Left lobe of liver (tissue), 2 donors: ENCODE results near the gene IRF2. TPM values are rescaled to one million over a fixed set of nuclear protein-coding genes. Genes with fewer than 3 reads are reported as not detected.
"Not testable (repeated sequence)": the region's sequence is repeated elsewhere in the genome, so short reads cannot be mapped to it uniquely, and the experiment has no call there.

Experiments
- ATAC-seq: fragments of 200-7000 bp; cut with Tn5 transposase; one replicate; pipeline ENCODE4 v1.9.1; 2020; ENCODE audit warnings: mild to moderate bottlenecking, moderate library complexity
- DNase-seq: peaks from one replicate; pipeline ENCODE4 v3.0.0-alpha.2; 2020; ENCODE audit warnings: low spot score
- total RNA-seq: library from RNA; stranded (reverse); gene quantifications from one replicate; pipeline ENCODE4 v1.2.1, GENCODE V29; 2021
- donor health status: DM: no; HTN: no; CAD: no; lungs with moderate emphysema.
- donor health status: DM: no; HTN: yes; CAD: no.

Gene IRF2
- total RNA-seq, 1 donor from 2014 or later = 30.5 TPM

DNA sequence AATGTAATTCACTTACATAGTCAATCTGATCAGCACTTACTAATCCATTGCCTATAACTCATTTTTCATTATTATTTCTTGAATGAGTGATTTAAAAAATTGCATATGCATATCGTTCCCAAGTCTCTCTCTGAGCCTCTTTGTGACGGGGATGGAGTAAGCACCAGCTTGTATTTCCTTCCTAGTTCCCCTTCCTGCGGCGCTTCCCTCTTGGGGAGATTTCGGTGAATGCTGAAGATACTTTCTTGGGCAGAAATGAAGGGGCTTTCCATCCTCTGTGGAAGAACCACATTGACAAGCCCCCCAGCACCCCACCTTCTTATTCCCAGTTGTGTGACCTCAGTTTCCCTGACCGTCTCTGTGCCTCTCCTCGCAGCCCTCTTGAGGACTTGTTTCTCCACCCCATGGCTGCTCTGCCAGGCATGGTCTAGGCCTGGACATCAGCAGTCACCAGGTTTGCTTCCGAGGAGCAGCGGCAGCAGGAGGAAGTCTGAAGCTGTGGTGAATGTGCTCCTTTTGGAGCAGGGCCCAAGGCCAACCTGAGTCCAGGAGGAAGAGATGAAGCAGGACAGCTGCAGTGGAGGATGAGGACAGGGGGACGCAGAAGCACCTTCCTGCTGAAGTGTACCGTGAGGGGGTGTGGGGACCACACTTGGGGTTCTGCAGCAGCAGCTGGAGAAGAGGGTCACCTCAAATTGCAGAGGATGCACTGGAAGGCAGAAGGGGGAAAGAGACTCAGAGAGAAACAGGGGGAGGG, 124.9 kb downstream of the IRF2 start:
- ATAC-seq = no peak
- no peak for DNase-seq

DNA sequence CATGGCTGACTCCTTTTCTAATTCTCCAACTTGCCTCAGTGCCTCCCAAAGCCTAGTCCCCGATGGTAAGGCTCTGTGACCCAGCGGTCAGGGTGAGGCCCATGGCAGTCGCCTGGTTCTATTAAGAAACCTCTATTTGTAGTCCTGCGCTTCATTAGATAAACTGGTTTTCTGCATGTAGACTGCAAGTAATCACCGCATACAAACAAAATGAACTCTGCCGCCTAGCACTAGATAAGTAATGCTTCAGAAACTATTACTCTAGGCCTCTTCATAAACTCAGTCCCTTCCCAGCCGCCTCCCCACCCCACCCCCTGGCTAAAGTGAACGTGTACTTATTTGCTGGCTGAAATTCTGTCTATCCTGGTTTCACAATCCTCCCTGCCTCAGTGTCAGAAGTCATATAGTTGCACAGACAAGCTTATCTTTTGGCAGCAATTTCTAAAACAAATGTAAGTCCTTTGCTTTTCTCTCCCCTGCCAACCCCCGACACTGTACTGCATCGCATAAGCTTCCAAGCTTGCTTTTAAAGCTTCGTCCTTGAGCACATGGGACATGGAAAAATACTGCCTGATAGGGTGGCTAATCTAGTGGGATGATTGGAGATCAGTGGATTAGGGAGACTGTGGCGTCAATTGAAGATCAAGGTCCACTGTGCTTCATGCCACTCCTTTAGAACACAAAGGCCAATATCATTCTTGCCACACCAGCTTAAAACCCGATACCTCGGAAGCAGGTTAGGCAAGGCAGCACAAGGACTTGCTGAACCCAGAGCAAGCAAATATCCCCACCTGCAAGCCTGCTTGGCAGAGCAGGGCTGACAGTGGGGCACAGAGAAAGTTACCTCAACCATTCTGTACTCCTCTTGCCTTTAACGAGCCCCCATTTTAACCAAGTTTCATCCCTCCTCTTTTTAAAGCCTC, 125.8 kb downstream of the IRF2 start:
- ATAC-seq = peak; percentile 66
- peak; percentile 91 for DNase-seq

DNA sequence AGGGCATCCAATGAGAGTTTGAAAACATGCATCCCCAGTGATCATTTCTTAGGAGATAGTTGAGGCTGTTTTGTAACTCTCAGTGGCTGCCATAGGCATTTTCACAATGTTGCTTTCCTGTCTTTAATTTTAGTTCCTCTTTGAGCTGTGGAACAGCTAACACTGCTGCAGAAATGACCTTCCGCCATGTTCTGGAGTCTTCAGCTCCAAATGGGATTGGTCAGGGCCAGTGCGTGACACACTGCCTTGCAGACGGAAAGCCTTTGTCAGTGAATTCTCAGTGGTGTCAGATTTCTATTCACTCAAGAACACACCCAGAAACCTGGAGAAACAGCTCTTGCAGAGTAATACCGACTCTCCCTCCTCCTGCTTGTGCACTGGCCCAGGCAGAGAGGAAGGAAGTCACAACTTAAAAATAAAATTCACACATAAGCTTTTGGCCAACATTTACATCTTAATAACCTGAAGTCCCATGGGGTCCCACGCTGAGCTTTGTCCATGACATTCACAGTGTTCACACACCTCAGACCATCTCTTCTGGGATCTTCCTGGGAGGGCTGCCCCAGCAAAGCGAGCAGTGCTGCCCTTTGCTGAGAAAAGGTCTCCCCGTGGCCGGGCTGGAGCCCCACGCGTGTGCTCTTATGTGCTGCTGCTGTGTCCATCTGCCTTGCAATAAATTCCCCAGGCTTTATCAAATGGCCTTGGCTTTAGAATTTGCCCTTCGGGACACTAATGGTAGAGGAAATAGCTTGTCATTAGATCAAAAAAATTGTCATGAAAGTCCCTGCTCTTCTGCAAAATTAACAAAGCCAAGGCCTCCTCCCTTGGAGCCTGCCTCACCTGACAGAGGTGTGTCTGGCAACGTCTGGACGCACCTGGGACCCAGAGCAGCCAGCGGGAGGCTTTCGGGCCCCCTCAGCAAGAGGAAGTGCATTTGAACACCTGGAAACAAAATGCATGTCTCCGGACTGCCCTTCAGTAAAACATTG, 126.8 kb downstream of the IRF2 start:
- DNase-seq (peak; percentile 51), ATAC-seq (no peak)

DNA sequence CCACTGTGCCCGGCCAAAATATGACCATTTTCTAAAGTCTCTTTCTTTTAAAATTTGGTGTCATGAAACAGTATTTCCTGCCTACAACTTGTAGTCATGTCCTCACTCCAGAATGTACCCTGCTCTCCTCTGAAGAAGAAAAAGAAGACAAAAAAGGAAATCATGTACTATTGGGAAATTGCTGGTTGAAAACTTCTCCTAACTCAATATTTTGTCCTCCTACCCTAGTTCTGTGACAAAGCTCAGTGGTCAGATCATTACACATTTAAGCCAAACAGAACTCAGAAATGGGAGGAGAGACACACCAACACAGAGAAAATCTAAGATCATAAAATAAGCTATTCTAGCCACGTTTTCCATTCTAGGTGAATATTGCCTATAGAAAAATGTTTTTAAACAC, 127.7 kb downstream of the IRF2 start:
- no peak for ATAC-seq

DNA sequence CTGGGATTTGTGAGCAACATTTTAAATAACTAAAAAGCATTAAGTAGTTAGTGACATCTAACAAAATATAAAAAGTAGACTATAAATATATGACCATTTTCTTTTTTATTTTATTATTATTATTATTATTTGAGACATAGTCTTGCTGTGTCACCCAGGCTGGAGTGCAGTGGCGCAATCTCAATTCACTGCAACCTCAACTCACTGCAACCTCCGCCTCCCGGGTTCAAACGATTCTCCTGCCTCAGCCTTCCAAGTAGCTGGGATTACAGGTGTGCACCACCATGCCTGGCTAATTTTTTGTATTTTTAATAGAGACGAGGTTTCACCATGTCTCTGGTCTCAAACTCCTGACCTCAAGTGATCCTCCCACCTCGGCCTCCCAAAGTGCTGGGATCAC, 128.1 kb downstream of the IRF2 start:
- not testable (repeated sequence) for DNase-seq, ATAC-seq

More for the DNA sequence above, 127.7 kb downstream of the IRF2 start:
- DNase-seq = no peak

DNA sequence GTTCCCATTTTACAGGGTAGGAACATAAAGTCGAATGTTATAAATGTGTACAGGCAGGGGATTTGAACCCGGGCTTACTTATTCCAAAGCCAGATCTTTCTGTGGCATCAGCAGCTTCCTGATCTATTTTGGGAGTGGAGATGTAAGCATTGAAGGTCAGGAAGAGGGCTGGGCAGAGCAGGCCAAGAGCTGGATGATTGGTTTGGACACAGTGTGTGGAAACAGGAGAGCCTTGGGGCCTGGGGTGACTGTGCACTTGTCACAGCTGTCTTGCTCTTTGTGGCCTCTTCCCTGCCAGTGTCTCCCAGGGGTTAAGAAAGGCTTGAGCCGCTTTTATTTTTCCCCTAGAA, 128.8 kb downstream of the IRF2 start:
- DNase-seq (peak; percentile 66), ATAC-seq (peak; percentile 25)

- ATAC-seq (peak; percentile 1), DNase-seq (no peak)
These were observed 129.3 kb downstream of the IRF2 start for GRCh38 chr4:184344899-184345572.

DNA sequence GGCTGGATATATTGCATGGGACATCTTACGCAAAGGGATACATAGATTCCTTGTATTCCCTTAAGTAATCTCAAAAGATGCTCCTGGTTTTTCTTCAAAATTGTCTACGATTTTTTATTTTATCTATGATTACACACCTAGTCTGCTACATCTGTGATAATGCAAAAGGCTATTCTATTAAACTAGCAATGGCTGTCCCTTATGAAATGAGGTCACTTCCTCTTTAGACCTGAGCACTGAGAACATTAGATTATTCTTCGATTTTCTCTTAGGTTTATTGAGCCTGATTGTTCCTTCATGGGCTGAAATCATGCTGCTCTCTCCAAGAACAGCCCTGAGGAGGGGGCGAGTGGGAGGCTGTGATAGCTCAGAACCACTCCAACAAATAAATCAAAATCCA, 129.9 kb downstream of the IRF2 start:
- DNase-seq = no peak
- no peak for ATAC-seq

DNA sequence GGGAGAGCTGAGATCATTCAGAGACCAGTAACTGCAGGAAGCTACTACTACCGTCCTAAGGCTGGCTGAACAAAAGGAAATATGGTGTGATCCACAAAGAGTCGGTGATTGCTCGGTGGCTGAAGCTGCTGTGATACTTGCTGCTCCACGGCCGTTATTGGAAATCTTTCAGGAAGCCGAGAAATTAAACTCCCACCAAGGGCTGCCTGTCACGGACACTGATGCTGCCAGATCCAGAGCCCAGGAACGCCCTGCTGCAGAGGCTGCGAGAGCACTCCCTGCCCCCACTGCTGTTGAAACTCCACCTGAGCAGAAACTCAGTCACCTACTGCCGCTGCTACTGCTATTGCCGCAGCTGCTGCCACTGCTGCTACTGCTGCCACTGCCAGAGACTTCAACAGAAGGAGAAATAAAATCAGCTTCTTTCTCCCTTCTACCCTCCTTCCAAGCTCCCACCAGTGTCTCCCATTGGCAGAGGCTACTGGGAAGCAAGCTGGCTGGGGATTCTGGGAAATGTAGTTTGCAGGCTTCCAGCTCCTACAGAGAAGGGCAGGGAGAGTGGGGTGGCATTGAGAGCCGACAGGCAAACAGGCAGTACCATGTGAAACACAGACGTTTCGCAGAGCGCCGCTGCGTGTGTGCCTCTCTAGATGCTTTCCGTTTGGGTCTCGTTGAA, 130.7 kb downstream of the IRF2 start:
- DNase-seq = peak; percentile 79
- ATAC-seq = peak; percentile 67

DNA sequence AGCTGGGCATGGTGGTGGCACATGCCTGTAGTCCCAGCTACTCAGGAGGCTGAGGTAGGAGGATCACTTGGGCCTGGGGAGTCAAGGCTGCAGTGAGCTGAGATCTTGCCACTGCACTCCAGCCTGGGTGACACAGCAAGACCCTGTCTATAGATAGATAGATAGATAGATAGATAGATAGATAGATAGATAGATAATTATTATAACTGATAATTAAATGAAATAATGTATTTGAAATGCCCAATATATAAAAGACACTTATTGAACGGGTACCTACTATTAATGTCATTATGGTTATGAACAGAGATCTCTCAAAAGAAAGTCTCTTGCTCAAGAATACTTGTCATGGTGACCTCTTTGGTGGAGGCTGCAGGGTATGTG, 131.5 kb downstream of the IRF2 start:
- ATAC-seq, DNase-seq: not testable (repeated sequence)

- DNase-seq = no peak
- ATAC-seq = no peak
These were observed 132.0 kb downstream of the IRF2 start for GRCh38 chr4:184342167-184342856.

DNA sequence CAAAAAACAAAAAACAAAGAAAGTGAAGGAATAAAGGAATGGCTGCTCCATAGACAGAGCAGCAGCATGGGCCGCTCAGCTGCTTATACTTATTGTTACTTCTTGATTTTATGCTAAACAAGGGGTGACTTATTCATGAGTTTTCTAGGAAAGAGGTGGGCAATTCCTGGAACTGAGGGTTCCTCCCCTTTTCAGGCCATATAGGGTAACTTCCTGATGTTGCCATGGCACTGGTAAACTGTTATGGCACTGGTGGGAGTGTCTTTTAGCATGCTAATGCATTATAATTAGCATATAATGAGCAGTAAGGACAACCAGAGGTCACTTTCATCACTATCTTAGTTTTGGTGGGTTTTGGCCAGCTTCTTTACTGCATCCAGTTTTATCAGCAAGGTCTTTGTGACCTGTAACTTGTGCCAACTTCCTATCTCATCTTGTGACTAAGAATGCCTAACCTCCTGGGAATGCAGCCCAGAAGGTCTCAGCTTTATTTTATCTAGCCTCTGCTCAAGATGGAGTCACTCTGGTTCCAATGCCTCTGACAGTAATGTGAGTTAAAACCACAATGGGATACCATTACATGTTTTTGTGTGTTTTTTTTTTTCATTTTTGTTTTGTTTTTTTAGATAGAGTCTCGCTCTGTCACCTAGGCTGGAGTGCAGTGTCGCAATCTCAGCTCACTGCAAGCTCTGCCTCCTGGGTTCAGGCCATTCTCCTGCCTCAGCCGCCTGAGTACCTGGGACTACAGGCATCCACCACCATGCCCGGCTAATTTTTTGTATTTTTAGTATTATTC, 134.8 kb downstream of the IRF2 start:
- ATAC-seq = peak; percentile 42
- DNase-seq = not testable (repeated sequence)

- no peak for ATAC-seq
- DNase-seq = no peak
These were observed 136.4 kb downstream of the IRF2 start for GRCh38 chr4:184337907-184338306.

Other genes starting within 250 kb of the IRF2 start
- gene CASP3, start 174.9 kb upstream of the IRF2 start, total RNA-seq = 11.3 TPM
- gene PRIMPOL, start 175.2 kb upstream of the IRF2 start, total RNA-seq = 5.9 TPM